NCI-H345 treated with DMSO at 0.1 percent for 48 hours (cell line): Measurements from ENCODE around the gene TRAF3.

Experiments
- DNase-seq: peaks from one replicate; lab custom pipeline; 2025; ENCODE audit not compliant: unreplicated experiment; lab: John Stamatoyannopoulos, UW

Gene TRAF3

GRCh38 chr14:102905116-102906108, 128.2 kb downstream of the TRAF3 start:
- no peak for DNase-seq

GRCh38 chr14:102906616-102907302, 129.5 kb downstream of the TRAF3 start:
- no peak for DNase-seq

- DNase-seq, result no peak
Observed at GRCh38 chr14:102907303-102907844, 130.1 kb downstream of the TRAF3 start.

- no peak for DNase-seq
Observed at GRCh38 chr14:102907980-102908730, 130.9 kb downstream of the TRAF3 start.

GRCh38 chr14:102908766-102909455, 131.7 kb downstream of the TRAF3 start:
- DNase-seq, result no peak

- DNase-seq, result no peak
Observed at GRCh38 chr14:102909462-102909861, 132.2 kb downstream of the TRAF3 start.

- no peak for DNase-seq
Observed at GRCh38 chr14:102909911-102910310, 132.7 kb downstream of the TRAF3 start.

GRCh38 chr14:102910442-102910841, 133.2 kb downstream of the TRAF3 start:
- DNase-seq, result no peak

GRCh38 chr14:102911541-102911951, 134.3 kb downstream of the TRAF3 start:
- no peak for DNase-seq

- DNase-seq, result no peak
Observed at GRCh38 chr14:102911991-102912761, 134.9 kb downstream of the TRAF3 start.

- DNase-seq, result no peak
Observed at GRCh38 chr14:102913341-102914211, 136.3 kb downstream of the TRAF3 start.

GRCh38 chr14:102914474-102915291, 137.4 kb downstream of the TRAF3 start:
- no peak for DNase-seq

GRCh38 chr14:102915292-102916110, 138.3 kb downstream of the TRAF3 start:
- no peak for DNase-seq

- no peak for DNase-seq
Observed at GRCh38 chr14:102916347-102917055, 139.3 kb downstream of the TRAF3 start.

GRCh38 chr14:102917056-102917385, 139.8 kb downstream of the TRAF3 start:
- DNase-seq, result no peak

- DNase-seq, result no peak
Observed at GRCh38 chr14:102917469-102918211, 140.4 kb downstream of the TRAF3 start.
